K562 (cell line): Measurements from ENCODE around the gene CALM3. TPM values are rescaled to one million over a fixed set of nuclear protein-coding genes. Genes with fewer than 3 reads are reported as not detected.

Experiments
- MAZ ChIP-seq, 2 experiments: fragments of 450-650 bp in 1 of 2; sonication (generic) in 1 of 2; formaldehyde crosslinking; IDR thresholded peaks in 1 of 2; conservative IDR thresholded peaks in 1 of 2; 2 replicates each; pipeline versions ENCODE4 v1.4.0 to v1.5.0; 2020; ENCODE audit warnings: mild to moderate bottlenecking in 1 of 2, missing genetic modification reagents in 1 of 2
- MBD2 ChIP-seq: sonication (generic); IDR thresholded peaks from 2 replicates; pipeline ENCODE4 v1.6.1; 2016; ENCODE audit warnings: low read depth, borderline replicate concordance
- POLR2AphosphoS5 ChIP-seq: IDR thresholded peaks from 2 replicates; pipeline ENCODE4 v1.6.1; 2011; ENCODE audit warnings: mild to moderate bottlenecking, low read depth, low read length, moderate library complexity; ENCODE audit not compliant: control insufficient read depth, insufficient read depth
- RAD51 ChIP-seq: fragments of 450-650 bp; IDR thresholded peaks from 2 replicates; pipeline ENCODE4 v1.7.1; 2016; ENCODE audit warnings: low read depth, mild to moderate bottlenecking, borderline replicate concordance
- RBBP5 ChIP-seq: fragments of 200-600 bp; sonication (generic); IDR thresholded peaks from 2 replicates; pipeline ENCODE4 v1.6.1; 2012; ENCODE audit warnings: borderline replicate concordance, mild to moderate bottlenecking, low read length, control low read depth, inconsistent platforms; ENCODE audit not compliant: insufficient read depth, poor library complexity, severe bottlenecking
- SIN3A ChIP-seq, 2 experiments: fragments of 150-350 bp in 1 of 2; IDR thresholded peaks; 2 replicates each; pipeline ENCODE4 v1.6.1; 2011 to 2016; ENCODE audit warnings: borderline replicate concordance in 2 of 2, low read depth in 2 of 2, low read length in 2 of 2, mild to moderate bottlenecking in 2 of 2, moderate library complexity in 2 of 2; ENCODE audit not compliant: control insufficient read depth in 1 of 2
- TAF1 ChIP-seq: IDR thresholded peaks from 2 replicates; pipeline ENCODE4 v1.6.1; 2011; ENCODE audit warnings: mild to moderate bottlenecking, low read length, moderate library complexity; ENCODE audit not compliant: insufficient read depth, control insufficient read depth, severe bottlenecking; ENCODE audit errors: extremely low read depth
- polyA plus RNA-seq, 8 experiments: library from polyadenylated mRNA; depleted of rRNA in 4 of 8; stranded (reverse) in 5 of 8; unstranded in 3 of 8; fragments of >200 nt; fragmentation: Nextera tagmentation in 2 of 8; fragmentation: Illumina TruSeq in 1 of 8; extraction: Ambion mirVana in 2 of 8; extraction: Trizol in 1 of 8; gene quantifications; 2 replicates each; pipeline versions ENCODE4 v1.2.1 to v1.2.3, GENCODE V29; 2011 to 2014; ENCODE audit warnings: inconsistent platforms in 1 of 8, missing spikeins in 1 of 8
- total RNA-seq, 7 experiments: library from RNA; depleted of rRNA in 6 of 7; stranded (reverse); fragments of >200 nt in 6 of 7; fragmentation: Illumina TruSeq in 2 of 7; extraction: Trizol in 2 of 7; gene quantifications; 2 replicates each; pipeline versions ENCODE4 v1.2.1 to v1.2.3, GENCODE V29; 2011 to 2021; ENCODE audit warnings: low replicate concordance in 1 of 7
- TF ChIP-seq, protein P1 (sequence below): fragments of 250-450 bp; sonication (Bioruptor Pico); IDR thresholded peaks from 2 replicates; pipeline ENCODE4 v1.4.0; 2020; ENCODE audit warnings: mild to moderate bottlenecking, moderate library complexity
- TF ChIP-seq, protein P2 (sequence below): fragments of 450-650 bp; IDR thresholded peaks from 2 replicates; pipeline ENCODE4 v1.6.1; 2016; ENCODE audit warnings: borderline replicate concordance
- TF ChIP-seq, protein P3 (sequence below): fragments of 250-450 bp; sonication (Bioruptor Pico); IDR thresholded peaks from 2 replicates; pipeline ENCODE4 v1.4.0; 2020; ENCODE audit warnings: mild to moderate bottlenecking, moderate library complexity
- TF ChIP-seq, protein P4 (sequence below): IDR thresholded peaks from 3 replicates; pipeline ENCODE4 v1.6.1; 2011; ENCODE audit warnings: borderline replicate concordance, mild to moderate bottlenecking, moderate library complexity; ENCODE audit not compliant: insufficient read length; ENCODE audit errors: extremely low read depth

The CALM3 gene
- total and polyA plus RNA-seq, 9 of the 15 experiments (the other 6 are each of a cell fraction or from before 2014, with no cell fraction given) = 34.6 to 350 (median 156) TPM

DNA sequence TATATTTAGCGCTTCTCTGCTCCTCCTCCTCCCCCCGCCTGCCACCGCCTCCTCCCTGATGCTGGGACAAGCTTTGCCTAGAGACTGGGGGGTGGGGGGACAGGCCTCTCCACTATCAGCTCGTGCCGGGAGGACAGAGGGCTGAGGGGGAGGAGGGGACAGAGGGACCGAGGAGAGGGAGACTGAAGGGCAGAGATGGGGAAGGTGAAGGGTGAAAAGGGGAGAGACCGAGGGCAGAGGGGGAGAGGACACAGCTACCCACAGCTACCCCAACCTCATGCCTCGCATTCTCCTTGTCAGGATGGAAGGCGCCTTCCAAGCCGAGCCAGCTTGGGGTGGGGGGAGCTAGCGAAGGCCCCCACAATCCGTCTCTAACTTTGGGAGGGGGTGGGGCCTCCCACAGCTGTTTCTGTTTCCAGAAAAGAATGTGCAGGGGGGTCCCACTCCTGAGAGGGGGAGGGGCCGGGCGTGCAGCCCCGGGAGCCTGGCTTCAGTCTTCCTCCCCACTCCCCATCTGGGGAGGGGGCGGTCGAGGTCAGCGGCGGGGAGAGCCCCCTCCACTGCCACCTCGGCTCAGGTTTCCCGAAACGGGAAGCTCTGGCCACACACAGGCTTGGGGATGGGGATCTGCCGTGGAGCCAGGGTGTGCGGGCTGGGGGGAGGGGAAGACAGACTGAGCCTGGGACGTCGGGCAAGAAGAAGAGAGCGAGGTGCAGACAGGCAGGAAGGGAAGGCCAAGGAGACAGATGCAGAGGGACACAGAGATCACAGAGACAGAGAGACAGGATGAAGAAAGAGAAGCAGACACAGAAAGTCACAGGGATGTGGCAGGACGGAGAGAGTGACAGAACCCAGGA is 58.2 kb downstream of the CALM3 start (continued):
- TF ChIP-seq SIN3A (IDR thresholded peaks at IDR 0.05; ENCODE audit: borderline replicate concordance in 2 of 2, control insufficient read depth in 1 of 2, low read depth in 2 of 2, low read length in 2 of 2) = no peak; a peak in 1 of 4 replicates
- TF ChIP-seq, protein P1, sequence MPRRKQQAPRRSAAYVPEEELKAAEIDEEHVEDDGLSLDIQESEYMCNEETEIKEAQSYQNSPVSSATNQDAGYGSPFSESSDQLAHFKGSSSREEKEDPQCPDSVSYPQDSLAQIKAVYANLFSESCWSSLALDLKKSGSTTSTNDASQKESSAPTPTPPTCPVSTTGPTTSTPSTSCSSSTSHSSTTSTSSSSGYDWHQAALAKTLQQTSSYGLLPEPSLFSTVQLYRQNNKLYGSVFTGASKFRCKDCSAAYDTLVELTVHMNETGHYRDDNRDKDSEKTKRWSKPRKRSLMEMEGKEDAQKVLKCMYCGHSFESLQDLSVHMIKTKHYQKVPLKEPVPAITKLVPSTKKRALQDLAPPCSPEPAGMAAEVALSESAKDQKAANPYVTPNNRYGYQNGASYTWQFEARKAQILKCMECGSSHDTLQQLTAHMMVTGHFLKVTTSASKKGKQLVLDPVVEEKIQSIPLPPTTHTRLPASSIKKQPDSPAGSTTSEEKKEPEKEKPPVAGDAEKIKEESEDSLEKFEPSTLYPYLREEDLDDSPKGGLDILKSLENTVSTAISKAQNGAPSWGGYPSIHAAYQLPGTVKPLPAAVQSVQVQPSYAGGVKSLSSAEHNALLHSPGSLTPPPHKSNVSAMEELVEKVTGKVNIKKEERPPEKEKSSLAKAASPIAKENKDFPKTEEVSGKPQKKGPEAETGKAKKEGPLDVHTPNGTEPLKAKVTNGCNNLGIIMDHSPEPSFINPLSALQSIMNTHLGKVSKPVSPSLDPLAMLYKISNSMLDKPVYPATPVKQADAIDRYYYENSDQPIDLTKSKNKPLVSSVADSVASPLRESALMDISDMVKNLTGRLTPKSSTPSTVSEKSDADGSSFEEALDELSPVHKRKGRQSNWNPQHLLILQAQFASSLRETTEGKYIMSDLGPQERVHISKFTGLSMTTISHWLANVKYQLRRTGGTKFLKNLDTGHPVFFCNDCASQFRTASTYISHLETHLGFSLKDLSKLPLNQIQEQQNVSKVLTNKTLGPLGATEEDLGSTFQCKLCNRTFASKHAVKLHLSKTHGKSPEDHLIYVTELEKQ = no peak
- no peak for TF ChIP-seq RAD51
- TF ChIP-seq, protein P2, sequence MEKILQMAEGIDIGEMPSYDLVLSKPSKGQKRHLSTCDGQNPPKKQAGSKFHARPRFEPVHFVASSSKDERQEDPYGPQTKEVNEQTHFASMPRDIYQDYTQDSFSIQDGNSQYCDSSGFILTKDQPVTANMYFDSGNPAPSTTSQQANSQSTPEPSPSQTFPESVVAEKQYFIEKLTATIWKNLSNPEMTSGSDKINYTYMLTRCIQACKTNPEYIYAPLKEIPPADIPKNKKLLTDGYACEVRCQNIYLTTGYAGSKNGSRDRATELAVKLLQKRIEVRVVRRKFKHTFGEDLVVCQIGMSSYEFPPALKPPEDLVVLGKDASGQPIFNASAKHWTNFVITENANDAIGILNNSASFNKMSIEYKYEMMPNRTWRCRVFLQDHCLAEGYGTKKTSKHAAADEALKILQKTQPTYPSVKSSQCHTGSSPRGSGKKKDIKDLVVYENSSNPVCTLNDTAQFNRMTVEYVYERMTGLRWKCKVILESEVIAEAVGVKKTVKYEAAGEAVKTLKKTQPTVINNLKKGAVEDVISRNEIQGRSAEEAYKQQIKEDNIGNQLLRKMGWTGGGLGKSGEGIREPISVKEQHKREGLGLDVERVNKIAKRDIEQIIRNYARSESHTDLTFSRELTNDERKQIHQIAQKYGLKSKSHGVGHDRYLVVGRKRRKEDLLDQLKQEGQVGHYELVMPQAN = peak; percentile 42; the same call in 1 of the 2 replicates
- TF ChIP-seq MAZ (CRISPR knock-in tag; conservative IDR thresholded peaks at IDR 0.05 in 1 of 2, IDR thresholded peaks at IDR 0.05 in 1 of 2) = peak in 1 of 2 experiments; percentile 40; a peak in 1 of 4 replicates
- peak; percentile 17 for TF ChIP-seq TAF1
- peak; percentile 19 for TF ChIP-seq RBBP5
- TF ChIP-seq POLR2AphosphoS5 = 0 out of 2 replicates have a peak, but pooled peaks have one; percentile 30
- TF ChIP-seq, protein P3, sequence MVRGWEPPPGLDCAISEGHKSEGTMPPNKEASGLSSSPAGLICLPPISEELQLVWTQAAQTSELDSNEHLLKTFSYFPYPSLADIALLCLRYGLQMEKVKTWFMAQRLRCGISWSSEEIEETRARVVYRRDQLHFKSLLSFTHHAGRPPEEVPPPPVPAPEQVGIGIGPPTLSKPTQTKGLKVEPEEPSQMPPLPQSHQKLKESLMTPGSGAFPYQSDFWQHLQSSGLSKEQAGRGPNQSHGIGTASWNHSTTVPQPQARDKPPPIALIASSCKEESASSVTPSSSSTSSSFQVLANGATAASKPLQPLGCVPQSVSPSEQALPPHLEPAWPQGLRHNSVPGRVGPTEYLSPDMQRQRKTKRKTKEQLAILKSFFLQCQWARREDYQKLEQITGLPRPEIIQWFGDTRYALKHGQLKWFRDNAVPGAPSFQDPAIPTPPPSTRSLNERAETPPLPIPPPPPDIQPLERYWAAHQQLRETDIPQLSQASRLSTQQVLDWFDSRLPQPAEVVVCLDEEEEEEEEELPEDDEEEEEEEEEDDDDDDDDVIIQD (CRISPR knock-in tag) = no peak
- TF ChIP-seq, protein P4, sequence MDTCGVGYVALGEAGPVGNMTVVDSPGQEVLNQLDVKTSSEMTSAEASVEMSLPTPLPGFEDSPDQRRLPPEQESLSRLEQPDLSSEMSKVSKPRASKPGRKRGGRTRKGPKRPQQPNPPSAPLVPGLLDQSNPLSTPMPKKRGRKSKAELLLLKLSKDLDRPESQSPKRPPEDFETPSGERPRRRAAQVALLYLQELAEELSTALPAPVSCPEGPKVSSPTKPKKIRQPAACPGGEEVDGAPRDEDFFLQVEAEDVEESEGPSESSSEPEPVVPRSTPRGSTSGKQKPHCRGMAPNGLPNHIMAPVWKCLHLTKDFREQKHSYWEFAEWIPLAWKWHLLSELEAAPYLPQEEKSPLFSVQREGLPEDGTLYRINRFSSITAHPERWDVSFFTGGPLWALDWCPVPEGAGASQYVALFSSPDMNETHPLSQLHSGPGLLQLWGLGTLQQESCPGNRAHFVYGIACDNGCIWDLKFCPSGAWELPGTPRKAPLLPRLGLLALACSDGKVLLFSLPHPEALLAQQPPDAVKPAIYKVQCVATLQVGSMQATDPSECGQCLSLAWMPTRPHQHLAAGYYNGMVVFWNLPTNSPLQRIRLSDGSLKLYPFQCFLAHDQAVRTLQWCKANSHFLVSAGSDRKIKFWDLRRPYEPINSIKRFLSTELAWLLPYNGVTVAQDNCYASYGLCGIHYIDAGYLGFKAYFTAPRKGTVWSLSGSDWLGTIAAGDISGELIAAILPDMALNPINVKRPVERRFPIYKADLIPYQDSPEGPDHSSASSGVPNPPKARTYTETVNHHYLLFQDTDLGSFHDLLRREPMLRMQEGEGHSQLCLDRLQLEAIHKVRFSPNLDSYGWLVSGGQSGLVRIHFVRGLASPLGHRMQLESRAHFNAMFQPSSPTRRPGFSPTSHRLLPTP = no peak
- 0 out of 2 replicates have a peak, but pooled peaks have one; percentile 25 for TF ChIP-seq MBD2
